HL-60/S4 treated with retinoic acid at 250 ng/mL for 4 days and 3 days (cell line): ENCODE results near the gene NPPB.
"Not testable (repeated sequence)": the region's sequence is repeated elsewhere in the genome, so short reads cannot be mapped to it uniquely, and the experiment has no call there.

Experiments used
- in situ Hi-C: fragments of 300-500 bp; cut with MboI; formaldehyde crosslinking; loops from 2 replicates; pipeline ENCODE4 v1.7.0; 2022; ENCODE audit warnings: low sequenced_read_pairs

The NPPB gene

DNA sequence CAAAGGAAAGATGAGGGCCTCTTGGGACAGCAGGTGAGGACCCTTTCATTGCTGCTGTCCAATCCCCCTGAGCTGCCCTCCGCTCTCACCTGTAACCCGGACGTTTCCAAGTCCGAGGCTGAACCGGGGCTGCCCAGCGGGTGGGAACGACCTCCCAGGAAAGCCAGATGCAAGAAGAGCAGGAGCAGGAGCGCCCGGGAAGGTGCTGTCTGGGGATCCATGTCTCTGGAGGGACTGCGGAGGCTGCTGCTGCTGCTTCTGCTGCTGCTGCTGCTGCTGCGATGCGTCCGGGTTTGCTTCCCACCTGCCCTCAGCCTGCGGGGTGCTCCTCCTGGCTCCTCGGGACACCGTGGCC is at the start of gene NPPB:
TSS of gene NPPB (minus strand) at position 333 of the 355 bp plus-strand sequence. CDS start at position 221, 112 bp downstream.
- in situ Hi-C loops = no loop called here

DNA sequence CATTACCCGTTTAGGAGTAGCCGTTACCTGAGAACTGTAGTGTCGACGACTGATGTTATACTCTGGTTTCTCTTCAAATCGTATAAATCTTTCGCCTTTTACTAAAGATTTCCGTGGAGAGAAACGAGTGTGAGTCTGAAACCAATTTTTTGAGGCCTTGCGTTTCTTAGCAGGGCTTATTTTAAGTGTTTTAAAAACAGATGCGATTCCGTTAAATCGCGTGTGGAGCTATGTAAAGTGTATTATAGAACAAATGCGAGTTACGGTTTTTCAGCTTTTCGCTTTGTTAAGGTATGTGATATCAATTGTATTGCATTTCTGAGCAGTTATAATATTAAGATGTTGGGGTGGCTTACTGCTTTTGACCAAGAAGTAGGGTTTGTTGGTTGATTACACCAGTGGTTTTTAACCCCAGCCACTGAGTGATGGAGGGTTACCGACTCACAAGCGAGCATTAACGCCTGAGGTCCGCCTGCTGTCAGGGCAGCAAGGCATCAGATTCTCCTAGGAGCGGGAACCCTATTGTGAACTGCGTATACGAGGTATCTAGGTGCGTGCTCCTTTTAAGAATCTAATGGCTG is 49.4 kb upstream of the NPPB start:
- in situ Hi-C loops = no loop called here

DNA sequence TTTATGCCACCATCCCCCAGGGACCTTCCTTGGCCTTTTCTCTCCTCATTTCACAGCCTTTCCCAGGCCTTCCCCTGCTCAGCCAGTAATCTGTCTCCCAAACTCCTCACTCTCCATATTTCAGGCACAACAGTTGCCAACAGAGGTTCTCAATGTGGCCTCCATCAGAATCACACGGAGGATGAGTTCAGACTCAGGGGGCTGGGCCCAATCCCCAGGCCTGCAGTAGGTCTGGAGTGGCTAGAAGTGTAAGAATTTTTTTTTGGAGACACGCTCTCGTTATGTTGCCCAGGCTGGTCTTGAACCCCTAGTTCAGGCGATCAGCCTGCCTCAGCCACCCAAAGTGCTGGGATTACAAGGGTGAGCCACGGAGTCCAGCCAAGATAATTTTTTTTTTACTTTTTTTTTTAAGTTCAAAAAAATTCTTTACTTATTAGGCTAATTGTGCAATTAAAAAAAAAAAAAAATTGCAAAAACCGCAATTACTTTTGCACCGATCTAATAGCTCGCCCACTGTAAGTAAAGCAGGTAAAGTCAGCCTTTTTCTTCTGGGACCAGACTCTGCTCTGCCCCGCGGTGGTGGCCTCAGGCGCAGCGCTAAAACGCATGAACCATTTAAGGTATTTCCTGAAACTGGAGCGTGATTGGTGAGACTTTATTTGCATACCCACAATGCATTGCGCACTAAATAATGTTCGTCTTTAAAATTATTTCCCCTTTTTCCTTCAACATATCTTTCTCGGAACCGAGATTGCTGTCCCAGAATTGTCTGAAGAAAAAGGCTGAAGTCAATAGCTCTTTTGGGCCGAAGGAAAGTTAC is 48.7 kb upstream of the NPPB start:
- in situ Hi-C loops = no loop called here

DNA sequence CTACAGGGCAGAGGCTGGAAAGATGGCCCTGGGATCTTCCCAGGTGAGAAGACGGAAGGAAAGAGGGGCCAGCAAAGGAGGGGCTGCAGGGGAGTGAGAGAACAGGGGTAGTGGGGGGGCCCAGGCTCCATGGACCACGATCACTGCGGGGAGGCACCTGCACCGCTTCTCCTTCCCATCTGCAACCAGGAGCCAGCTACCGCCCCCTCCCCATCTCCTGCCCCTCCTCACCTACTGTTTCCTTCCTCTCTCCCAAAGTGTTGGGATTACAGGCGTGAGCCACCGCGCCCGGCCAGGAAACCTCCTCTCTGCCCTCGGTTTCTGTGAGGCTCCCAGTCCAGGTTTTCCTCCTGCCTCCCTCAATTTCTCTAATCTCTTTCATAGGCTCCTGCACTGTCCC is 48.1 kb upstream of the NPPB start:
- in situ Hi-C loops = no loop called here

DNA sequence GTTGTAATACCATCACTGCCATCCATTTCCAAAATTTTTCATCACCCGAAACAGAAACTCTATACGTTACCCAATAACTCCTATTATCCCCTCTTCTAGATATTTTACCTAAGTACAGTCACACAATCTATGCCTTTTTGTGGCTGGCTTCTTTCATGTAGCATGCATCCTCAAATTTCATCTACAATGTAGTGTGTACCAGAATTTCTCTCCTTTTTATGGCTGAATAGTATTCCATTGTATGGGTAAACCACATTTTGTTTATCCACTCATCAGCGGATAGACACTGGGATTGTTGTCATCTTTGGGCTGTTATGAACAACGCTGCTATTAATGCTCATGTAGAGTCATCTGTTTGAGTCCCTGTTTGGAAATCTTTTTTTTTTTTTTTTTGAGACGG is 46.2 kb upstream of the NPPB start:
- in situ Hi-C loops = no loop called here

DNA sequence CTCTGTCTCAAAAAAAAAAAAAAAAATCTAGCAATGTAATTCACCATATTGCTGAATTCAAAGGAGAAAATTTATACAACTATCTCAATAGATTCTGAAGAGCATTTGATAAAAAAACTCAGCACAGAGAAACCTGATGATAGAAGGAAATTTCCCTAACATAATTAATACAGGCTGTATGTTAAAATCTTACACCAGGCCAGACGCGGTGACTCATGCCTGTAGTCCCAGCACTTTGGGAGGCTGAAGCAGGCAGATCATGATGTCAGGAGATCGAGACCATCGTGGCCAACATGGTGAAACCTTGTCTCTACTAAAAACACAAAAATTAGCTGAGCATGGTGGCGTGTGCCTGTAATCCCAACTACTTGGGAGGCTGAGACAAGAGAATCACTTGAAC is 45.4 kb upstream of the NPPB start:
- in situ Hi-C loops = not testable (repeated sequence)

DNA sequence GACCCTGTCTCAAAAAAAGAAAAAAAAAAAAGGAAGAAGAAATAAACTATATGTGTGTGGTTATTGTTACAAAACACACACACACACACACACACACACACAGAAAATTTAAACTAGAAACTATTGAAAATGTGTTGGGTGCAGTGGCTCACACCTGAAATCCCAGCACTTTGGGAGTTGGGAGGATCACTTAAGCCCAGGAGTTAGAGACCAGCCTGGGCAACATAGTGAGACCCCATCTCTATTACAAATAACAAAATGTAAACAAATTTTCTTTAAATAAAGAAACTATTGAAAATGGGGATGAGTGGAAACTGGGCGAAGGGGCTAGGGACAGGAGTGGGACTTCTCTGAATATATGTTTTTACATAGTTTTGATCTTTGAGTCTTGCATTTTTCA is 44.5 kb upstream of the NPPB start:
- in situ Hi-C loops = no loop called here

DNA sequence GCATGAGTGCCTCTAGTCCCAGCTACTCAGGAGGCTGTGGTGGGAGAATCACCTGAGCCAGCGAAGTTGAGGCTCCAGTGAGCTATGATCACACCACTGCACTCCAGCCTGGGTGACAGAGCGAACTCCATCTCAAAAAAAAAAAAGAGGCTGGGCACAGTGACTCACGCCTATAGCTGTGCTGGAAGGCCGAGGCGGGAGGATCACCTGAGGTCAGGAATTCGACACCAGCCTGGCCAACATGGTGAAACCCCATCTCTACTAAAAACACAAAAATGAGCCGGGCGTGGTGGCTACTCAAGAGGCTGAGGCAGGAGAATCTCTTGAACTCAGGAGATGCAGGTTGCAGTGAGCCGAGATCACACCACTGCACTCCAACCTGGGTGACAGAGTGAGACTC is 42.7 kb upstream of the NPPB start:
- in situ Hi-C loops = not testable (repeated sequence)

DNA sequence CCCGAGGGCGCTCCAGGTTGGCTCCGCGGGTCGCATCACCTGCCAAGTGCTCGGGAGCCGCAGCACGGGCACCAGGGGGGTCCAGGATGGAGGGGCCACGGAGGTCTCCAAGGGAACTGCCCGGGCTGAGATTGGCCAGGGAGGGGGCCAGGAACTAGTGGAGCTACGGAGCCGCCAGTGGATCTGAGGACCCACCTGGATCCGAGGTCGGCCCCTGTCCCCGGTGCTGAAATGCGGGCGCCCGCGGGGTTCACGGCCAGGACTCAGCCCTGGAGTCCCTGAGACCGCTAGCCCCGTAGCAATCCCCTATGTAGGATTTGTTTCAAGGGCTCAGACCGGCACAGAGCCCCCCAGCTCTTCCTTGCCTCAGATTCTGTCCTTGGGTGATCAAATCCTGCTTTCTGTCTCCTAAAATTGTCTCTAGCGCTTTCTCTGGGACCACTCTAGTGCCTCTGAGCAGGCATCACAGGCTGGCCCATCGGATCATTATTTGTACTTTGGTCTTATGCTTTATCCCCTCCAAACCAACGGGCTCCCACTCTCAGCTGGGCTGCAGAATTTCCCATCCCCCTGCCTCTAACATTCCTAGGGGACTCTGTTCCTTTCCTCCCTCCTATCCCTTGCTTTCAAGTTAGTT is 40.2 kb upstream of the NPPB start:
- in situ Hi-C loops = loop anchor here (5.0 kb wide), 1 partner anchor 57 kb away; no protein-coding TSS in a partner anchor

DNA sequence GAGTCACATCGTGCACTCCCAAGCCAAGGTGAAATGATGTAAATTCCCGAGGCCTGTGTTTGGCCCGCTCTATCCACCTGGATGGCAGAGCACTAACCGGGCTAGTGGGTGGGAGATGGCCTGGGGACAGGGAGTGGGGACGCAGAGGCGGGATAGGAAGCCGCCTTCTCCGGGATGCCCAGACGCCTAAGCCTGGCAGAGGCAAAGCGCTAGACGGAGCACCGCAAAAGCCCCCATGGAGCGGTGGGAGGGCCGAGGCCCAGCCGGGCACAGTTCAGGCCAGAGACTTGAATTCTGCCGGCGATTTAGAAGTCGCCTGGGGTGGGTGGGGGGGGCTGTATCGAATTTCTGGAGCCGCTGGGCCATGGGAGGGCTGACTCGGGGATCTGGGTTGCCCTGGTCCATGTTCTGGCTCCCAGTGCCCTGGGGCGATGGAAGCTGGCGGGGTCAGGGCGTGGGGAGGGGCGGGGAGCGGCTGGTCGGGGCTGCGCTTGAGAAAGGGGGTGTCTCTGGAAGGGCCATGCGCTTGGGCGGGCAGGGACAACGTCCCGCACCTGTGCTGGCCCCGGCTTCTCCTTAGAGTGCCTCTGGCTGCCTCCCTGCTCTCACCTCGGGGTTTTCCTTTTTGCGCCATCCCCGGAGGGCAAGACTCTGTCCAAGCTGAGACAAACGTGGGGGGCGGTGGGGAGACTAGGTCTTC is 39.5 kb upstream of the NPPB start:
- in situ Hi-C loops = loop anchor here (5.0 kb wide), 1 partner anchor 56 kb away; no protein-coding TSS in a partner anchor

DNA sequence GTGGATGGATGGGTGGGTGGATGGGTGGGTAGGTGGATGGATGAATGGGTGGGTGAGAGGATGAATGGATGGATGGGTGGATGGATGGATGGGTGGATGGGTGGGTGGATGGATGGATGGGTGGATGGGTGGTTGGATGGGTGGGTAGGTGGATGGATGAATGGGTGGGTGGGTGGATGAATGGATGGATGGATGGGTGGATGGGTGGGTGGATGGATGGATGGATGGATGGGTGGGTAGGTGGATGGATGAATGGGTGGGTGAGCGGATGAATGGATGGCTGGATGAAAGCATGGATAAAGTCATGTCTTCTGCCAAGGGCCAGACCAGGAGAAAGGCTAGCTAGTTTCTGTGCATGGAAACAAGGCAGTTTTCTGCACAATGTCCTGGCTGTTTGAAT is 35.8 kb upstream of the NPPB start:
- in situ Hi-C loops = not testable (repeated sequence)

DNA sequence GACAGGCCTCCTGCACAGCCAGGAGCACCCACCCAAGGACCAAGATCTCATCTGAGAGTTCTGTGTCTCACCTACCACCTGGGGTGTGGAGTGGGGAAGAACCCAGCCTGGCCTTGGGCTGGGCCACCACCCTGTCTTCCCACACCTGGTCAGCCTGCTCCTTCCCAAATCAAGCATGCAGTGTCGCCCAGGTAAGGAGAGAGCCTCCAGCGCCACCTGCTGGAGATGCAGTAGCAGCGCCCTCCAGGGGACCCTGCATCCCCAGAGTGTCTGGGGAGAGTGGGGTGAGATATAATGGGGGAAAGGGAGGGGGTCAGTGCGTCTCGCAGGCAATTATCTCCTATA is 35.1 kb upstream of the NPPB start:
- in situ Hi-C loops = no loop called here

DNA sequence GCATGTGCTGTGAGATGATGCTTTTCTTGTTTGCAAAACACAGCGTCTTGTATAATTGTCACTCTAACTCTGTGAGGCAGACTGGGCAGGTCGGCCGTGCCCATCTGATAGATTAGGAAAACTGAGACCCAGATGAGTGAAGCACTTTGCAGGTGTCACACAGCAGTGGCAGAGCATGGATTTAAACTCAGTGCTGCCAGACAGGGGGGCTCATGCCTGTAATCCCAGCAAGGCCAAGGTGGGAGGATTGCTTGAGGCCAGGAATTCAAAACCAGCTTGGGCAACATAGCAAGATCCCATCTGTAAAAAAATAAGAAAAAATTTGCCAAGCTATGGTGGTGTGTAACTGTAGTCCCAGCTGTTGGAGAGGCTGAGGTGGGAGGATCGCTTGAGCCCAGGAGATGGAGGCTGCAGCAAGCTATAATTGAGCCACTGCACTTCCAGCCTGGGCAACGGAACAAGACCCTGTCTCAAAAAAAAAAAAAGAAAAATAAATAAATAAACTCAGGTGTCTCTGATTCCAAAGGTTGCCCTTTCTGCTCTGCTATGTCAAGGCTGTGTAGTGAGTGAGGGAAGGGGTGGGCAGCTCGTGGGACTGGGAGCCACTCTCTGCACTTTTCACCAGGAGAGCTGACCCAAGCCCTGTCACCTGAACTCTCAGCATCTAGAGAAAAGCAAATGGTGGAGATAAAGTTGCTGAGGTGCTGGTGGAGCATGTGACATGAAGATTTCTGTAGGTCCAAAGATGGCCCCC is 32.9 kb upstream of the NPPB start:
- in situ Hi-C loops = no loop called here

DNA sequence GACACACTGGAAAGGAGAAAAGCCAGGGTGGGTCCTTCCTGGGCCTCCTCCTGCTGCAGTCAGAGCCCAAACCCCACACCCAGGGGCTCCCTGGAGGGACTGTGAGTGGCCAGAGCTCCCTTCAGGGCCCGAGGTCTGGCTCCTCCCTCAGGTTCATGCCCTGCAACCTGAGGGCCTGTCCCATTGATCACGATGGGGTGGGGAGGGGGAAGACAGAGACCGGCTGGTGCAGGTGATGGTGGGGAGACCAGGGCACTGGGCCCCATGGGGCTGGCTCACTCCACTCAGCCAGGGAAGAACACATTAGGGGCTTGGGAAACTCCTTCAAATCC is 30.1 kb upstream of the NPPB start:
- in situ Hi-C loops = no loop called here

DNA sequence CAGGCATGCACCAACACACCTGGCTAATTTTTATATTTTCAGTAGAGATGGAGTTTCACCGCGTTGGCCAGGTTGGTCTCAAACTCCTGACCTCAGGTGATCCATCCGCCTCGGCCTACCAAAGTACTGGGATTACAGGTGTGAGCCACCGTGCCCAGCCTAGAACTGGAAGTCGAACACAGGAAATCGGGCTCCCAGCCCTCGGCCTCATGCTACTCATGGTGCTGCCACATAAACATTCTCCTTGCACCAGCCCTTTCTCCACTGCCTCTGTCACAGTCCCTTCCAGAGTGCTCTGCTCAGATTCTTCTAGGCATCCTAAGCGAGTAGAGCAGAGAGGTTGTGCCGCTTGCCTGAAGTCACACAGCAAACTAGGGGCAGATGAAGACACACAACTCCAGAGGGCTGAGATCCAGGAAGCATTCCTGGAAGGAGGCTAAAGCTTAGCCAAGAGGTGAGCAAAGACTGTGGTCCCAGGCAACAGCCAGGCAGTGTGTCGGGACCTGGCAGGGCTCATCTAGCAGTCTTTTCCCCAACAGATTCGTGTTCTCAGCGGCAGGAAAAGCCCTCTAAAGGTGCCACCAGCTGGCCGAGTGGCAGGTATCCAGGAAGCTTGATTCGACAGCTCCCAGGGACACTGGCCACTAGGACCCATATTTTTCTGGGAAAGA is 29.6 kb upstream of the NPPB start:
- in situ Hi-C loops = no loop called here

DNA sequence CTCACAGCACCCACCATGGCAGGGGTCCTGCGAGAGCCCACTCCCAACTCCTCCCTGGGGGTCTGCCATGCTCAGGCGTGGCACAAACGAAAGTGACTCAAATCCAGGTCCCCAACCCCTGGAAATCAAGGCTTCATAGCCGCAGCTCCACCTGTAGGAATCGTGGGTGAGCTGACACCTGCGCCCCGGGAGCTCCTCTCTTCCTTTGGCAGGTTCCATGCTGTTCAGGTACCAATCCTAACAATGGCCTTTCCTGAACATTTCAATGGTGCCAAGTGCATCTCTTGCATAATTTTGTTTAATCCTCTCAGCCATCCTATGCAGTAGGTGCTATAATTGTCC is 28.9 kb upstream of the NPPB start:
- in situ Hi-C loops = no loop called here

DNA sequence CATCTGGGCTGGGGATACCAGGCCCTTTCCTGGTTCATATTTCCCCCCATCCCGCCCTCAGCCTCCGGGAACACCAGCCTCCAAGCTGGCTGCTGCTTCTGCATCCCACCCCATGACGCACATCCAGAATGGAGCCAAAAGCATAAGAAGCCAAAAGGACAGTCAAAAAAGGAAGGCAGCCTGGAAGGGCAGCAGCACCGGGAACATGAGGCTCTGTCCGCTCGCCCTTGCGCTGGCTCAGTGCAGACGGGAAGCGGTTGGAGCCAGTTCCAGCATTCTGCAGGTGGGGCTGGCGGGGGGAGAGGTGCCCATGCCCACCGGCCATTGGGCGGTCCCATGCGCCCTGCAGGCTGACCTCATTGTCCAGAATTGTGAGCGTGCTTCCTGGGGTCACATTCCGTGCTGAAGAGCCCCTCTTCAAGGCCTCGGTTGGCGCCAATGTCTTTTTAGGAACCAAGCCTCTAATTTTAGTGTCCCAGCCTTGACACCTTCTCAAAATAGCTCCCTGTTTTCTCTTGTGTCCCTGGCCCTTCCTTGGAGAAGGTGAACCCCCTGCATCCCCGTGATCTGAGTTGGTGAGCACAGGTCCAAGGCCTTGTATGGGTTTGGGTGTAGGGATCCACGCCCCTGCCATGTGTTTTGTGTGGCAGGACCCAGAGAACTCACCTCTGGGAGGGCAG is 28.4 kb upstream of the NPPB start:
- in situ Hi-C loops = no loop called here

DNA sequence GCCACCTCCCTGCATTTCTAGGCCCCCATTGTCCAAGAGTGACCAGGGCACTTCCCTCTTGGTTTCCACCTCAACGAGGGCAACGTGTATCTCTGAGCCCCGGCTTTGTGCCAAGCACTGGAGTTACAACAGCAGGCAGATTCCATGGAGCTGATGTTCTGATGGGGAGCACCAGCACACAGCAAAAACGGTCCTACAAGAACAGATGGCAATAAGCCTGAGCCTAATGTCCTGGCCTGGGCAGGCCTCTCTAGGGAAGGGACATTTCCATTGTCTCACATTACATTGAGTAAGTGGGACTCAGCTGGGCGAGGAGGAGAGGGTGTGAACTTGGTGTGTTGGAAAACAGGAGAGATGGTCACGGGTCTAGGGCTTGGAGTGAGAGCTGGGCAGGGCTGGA is 27.2 kb upstream of the NPPB start:
- in situ Hi-C loops = no loop called here

DNA sequence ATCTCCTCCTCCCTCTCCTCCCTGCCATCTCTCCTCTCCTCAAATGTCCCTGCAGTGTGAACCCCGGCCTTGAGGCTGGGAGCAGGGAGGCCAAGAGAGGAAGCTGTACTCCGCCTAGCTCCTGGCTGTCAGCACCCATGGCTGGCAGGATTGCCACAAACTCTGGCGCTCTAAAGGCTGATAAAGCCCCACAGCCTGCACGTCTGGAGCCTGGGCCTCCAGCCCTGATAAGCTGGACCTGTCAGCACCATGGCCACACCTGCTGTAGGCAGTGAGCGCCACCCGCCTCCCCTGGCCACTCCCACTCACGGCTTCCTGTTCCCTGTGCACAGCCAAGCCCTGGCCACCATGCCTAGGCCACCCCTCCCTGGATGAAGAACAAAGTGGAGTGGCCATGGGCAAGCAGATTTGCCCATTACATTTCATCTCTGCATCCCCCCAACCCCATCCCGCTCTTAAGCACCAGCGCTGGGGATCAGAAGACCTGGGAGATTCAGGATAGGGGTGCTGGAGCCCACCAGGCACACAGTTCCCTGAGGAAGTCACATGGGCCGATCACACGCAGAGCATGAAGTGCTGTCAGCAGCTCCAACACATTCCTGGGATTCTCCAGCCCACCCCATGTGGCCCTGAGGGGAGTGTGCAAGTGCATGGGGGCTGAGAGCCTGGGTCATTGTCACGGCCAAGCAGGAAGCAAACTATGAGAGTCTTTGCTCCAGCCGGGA is 24.2 kb upstream of the NPPB start:
- in situ Hi-C loops = no loop called here
